ENCODE data around the gene LAIR2.

DNA sequence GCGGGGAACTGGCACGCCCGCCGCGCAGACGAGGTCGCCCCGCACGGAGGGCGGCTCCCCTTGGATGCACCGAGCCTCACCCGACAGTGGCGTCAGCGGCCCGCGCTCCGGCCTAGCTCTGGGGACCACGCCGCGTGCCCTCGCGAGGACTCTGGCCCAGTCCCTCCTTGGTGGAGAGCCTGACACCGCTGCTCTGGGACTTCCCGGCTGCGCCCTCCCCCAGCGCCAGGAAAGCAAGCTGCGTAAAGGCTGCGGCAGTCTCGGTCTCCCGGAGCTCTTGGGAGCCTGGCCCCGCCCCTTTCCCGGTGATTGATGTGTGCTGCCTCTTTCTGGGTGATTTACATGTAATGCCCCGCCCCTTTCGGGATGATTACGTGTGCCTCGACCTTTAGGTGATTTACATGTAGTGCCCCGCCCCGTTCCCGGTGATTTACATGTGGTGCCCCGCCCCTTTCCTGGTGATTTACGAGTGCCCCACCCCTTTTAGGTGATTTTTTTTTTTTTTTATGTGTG, 39.0 kb upstream of the LAIR2 start, which contains the start of gene LENG9:
- TF ChIP-seq EP300 (IDR thresholded peaks at IDR 0.05) (no peak), ESRRA (IDR thresholded peaks at IDR 0.05; ENCODE audit: borderline replicate concordance, low read length) (no peak), JUNB (IDR thresholded peaks at IDR 0.05) (no peak), PHF8 (IDR thresholded peaks at IDR 0.05; ENCODE audit: borderline replicate concordance, low read depth) (peak; percentile 68), ZSCAN20 (CRISPR knock-in tag; IDR thresholded peaks at IDR 0.05) (no peak), RCOR1 (IDR thresholded peaks at IDR 0.05; ENCODE audit: low read depth, low read length) (no peak), POLR2A (IDR thresholded peaks at IDR 0.05; ENCODE audit: low read length) (peak; percentile 88), BHLHE40 (IDR thresholded peaks at IDR 0.05; ENCODE audit: low read depth, low read length) (no peak), RFX5 (IDR thresholded peaks at IDR 0.05) (no peak)
- TF ChIP-seq, protein P1, sequence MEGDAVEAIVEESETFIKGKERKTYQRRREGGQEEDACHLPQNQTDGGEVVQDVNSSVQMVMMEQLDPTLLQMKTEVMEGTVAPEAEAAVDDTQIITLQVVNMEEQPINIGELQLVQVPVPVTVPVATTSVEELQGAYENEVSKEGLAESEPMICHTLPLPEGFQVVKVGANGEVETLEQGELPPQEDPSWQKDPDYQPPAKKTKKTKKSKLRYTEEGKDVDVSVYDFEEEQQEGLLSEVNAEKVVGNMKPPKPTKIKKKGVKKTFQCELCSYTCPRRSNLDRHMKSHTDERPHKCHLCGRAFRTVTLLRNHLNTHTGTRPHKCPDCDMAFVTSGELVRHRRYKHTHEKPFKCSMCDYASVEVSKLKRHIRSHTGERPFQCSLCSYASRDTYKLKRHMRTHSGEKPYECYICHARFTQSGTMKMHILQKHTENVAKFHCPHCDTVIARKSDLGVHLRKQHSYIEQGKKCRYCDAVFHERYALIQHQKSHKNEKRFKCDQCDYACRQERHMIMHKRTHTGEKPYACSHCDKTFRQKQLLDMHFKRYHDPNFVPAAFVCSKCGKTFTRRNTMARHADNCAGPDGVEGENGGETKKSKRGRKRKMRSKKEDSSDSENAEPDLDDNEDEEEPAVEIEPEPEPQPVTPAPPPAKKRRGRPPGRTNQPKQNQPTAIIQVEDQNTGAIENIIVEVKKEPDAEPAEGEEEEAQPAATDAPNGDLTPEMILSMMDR (IDR thresholded peaks at IDR 0.05): no peak
- TF ChIP-seq, protein P2, sequence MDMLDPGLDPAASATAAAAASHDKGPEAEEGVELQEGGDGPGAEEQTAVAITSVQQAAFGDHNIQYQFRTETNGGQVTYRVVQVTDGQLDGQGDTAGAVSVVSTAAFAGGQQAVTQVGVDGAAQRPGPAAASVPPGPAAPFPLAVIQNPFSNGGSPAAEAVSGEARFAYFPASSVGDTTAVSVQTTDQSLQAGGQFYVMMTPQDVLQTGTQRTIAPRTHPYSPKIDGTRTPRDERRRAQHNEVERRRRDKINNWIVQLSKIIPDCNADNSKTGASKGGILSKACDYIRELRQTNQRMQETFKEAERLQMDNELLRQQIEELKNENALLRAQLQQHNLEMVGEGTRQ (IDR thresholded peaks at IDR 0.05): peak; percentile 43
